ENCODE measurements around the gene TSPAN5.

DNA sequence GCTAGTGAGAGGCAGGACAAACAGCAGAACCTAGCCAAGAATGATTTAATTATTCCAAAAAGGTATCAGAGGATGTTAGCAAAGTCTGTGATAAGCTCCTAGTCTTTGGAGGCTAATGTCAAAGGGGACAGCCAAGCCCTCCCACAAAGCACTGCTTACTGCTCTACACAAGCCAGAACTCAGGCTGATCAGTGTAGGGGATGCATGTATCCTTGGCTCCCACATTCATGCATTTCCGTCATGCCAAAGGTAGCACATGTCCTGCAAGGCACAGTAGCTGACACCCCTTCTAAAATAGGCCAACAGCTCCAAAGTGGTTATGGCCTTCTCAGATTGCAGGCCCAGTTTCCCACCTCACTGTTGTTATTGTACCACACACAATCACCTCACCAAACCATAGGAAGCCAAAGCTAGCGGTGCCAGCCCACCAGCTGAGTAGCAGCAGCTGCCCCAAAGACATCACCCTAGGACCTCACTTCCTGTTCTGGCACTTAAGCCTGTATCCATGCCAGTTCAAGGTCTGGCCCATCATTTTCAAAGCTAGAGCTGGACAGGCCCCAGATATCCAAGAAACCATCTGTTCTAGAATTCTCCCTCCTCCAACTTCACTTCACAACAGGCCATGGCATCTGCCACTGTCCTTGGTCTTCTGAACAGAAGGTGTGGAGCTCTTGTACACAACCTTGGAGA lies 40.9 kb downstream of the TSPAN5 start:
- TF ChIP-seq, protein P1, sequence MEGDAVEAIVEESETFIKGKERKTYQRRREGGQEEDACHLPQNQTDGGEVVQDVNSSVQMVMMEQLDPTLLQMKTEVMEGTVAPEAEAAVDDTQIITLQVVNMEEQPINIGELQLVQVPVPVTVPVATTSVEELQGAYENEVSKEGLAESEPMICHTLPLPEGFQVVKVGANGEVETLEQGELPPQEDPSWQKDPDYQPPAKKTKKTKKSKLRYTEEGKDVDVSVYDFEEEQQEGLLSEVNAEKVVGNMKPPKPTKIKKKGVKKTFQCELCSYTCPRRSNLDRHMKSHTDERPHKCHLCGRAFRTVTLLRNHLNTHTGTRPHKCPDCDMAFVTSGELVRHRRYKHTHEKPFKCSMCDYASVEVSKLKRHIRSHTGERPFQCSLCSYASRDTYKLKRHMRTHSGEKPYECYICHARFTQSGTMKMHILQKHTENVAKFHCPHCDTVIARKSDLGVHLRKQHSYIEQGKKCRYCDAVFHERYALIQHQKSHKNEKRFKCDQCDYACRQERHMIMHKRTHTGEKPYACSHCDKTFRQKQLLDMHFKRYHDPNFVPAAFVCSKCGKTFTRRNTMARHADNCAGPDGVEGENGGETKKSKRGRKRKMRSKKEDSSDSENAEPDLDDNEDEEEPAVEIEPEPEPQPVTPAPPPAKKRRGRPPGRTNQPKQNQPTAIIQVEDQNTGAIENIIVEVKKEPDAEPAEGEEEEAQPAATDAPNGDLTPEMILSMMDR (IDR thresholded peaks at IDR 0.05) = no peak
- TF ChIP-seq POLR2A (IDR thresholded peaks at IDR 0.05) = no peak

All from testis (tissue), 2 donors.